Measurements from ENCODE around the gene BBS2.

DNA sequence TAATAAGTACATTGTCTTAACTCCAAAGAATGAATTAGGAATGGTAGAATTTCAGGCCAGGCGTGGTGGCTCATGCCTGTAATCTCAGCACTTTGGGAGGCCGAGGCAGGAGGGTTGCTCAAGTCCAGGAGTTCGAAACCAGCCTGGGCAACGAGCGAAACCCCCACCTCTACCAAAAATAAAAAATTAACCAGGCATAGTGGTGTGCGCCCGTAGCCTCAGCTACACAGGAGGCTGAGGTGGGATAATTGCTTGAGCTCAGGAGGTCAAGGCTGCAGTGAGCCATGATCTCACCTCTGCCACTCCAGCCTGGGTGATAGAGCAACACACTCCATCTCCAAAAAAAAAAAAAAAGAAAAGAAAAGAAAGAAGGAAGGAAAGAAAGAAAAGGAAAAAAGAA lies 18.5 kb upstream of the BBS2 start:
- TF ChIP-seq, protein P1, sequence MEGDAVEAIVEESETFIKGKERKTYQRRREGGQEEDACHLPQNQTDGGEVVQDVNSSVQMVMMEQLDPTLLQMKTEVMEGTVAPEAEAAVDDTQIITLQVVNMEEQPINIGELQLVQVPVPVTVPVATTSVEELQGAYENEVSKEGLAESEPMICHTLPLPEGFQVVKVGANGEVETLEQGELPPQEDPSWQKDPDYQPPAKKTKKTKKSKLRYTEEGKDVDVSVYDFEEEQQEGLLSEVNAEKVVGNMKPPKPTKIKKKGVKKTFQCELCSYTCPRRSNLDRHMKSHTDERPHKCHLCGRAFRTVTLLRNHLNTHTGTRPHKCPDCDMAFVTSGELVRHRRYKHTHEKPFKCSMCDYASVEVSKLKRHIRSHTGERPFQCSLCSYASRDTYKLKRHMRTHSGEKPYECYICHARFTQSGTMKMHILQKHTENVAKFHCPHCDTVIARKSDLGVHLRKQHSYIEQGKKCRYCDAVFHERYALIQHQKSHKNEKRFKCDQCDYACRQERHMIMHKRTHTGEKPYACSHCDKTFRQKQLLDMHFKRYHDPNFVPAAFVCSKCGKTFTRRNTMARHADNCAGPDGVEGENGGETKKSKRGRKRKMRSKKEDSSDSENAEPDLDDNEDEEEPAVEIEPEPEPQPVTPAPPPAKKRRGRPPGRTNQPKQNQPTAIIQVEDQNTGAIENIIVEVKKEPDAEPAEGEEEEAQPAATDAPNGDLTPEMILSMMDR (conservative IDR thresholded peaks at IDR 0.05 in 1 of 2, IDR thresholded peaks at IDR 0.05 in 1 of 2; ENCODE audit: extremely low read depth in 1 of 2, insufficient read depth in 1 of 2, low read depth in 1 of 2, low read length in 2 of 2): no peak
- TF ChIP-seq EZH2 (IDR thresholded peaks at IDR 0.05; ENCODE audit: borderline replicate concordance, low read length): no peak

All from mammary epithelial cell (primary cell).